HepG2 (cell line): ENCODE measurements around the gene NET1. TPM values are rescaled to one million over a fixed set of nuclear protein-coding genes. Genes with fewer than 3 reads are reported as not detected.

Experiments
- ATAC-seq: fragments of 200-7000 bp; cut with Tn5 transposase; 3 replicates; pipeline ENCODE4 v1.9.1; 2020; ENCODE audit warnings: mild to moderate bottlenecking, moderate library complexity
- BruUV-seq: library from RNA; stranded (reverse); fragments of 400-500 nt; replicated peaks from 2 replicates; lab custom pipeline; 2021; lab: Mats Ljungman, UMichigan
- CTCF ChIA-PET: fragments of 300-600 bp; formaldehyde crosslinking; extraction: SDS; loops from one replicate; lab custom pipeline; 2021; ENCODE audit warnings: low total read pairs, inconsistent platforms, low intra/inter-chr PET ratio; lab: Yijun Ruan, JAX
- POLR2A ChIA-PET: fragments of 350-600 bp; sonication (Branson Sonifier 250); formaldehyde crosslinking; loops from one replicate; lab custom pipeline; 2020; ENCODE audit warnings: antibody characterized with exemption, inconsistent platforms; lab: Yijun Ruan, JAX
- DNase-seq: peaks from one replicate; pipeline ENCODE4 v3.0.0-alpha.2; 2015; ENCODE audit warnings: low spot score
- FAIRE-seq: peaks from 3 replicates; lab custom pipeline; 2011; peaks lifted over from hg19 to GRCh38; lab: Jason Lieb, UNC
- H2AFZ ChIP-seq: one replicate; pipeline ENCODE4 v1.6.1; 2011; ENCODE audit warnings: low read length, inconsistent platforms
- H3K27ac ChIP-seq: fragments of 300-600 bp; 3 replicates; pipeline ENCODE4 v1.8.0; 2011; ENCODE audit warnings: mixed run types, mild to moderate bottlenecking, mixed read lengths, low read length, inconsistent platforms; ENCODE audit not compliant: insufficient read depth; ENCODE audit errors: extremely low read length
- H3K27me3 ChIP-seq, 2 experiments: fragments of 200-600 bp in 1 of 2; 2 replicates in 1 of 2; 3 replicates in 1 of 2; pipeline versions ENCODE4 v1.6.0 to v1.8.0; 2011; ENCODE audit warnings: low read length in 2 of 2, mild to moderate bottlenecking in 2 of 2, moderate library complexity in 2 of 2, inconsistent platforms in 1 of 2; ENCODE audit not compliant: insufficient read depth in 2 of 2, control insufficient read depth in 1 of 2
- H3K36me3 ChIP-seq, 2 experiments: fragments of 200-600 bp in 1 of 2; replicated peaks in 1 of 2; 2 replicates in 1 of 2; 3 replicates in 1 of 2; pipeline versions ENCODE4 v1.5.1 to v1.8.0; 2011; ENCODE audit warnings: low read length in 2 of 2, inconsistent platforms in 1 of 2; ENCODE audit not compliant: insufficient read depth in 2 of 2, control insufficient read depth in 1 of 2
- H3K4me1 ChIP-seq: 2 replicates; pipeline ENCODE4 v1.5.1; 2012; ENCODE audit warnings: low read length, inconsistent platforms; ENCODE audit not compliant: insufficient read depth
- H3K4me2 ChIP-seq: 2 replicates; pipeline ENCODE4 v1.6.0; 2011; ENCODE audit warnings: low read depth, low read length, inconsistent platforms
- H3K4me3 ChIP-seq, 3 experiments: fragments of 200-600 bp in 1 of 3; sonication (generic), shearing (Covaris generic) in 1 of 3; replicated peaks in 1 of 3; 2 replicates each; pipeline ENCODE4 v1.5.1; 2011 to 2016; ENCODE audit warnings: low read length in 3 of 3, inconsistent platforms in 2 of 3, low read depth in 2 of 3, mild to moderate bottlenecking in 2 of 3, control low read depth in 1 of 3, mixed read lengths in 1 of 3; ENCODE audit not compliant: insufficient read depth in 1 of 3
- H3K79me2 ChIP-seq: one replicate; pipeline ENCODE4 v1.6.1; 2011; ENCODE audit warnings: low read length, inconsistent platforms; ENCODE audit not compliant: insufficient read depth
- H3K9ac ChIP-seq: 2 replicates; pipeline ENCODE4 v1.6.0; 2011; ENCODE audit warnings: mild to moderate bottlenecking, low read depth, low read length, inconsistent platforms; ENCODE audit not compliant: insufficient read depth
- H3K9me3 ChIP-seq: 2 replicates; pipeline ENCODE4 v1.5.1; 2012; ENCODE audit warnings: mild to moderate bottlenecking, low read length
- H4K20me1 ChIP-seq: 2 replicates; pipeline ENCODE4 v1.6.0; 2011; ENCODE audit warnings: inconsistent platforms, mild to moderate bottlenecking, low read length, moderate library complexity; ENCODE audit not compliant: insufficient read depth
- CBX1 ChIP-seq: IDR thresholded peaks from one replicate; pipeline ENCODE4 v1.6.1; 2016; ENCODE audit warnings: antibody characterized with exemption, low read depth
- CENPT ChIP-seq: sonication (generic); formaldehyde crosslinking; IDR thresholded peaks from 2 replicates; pipeline ENCODE4 v1.8.0; 2022; ENCODE audit warnings: low read depth, mild to moderate bottlenecking, moderate library complexity, missing genetic modification reagents
- FOXK1 ChIP-seq: sonication (generic); formaldehyde crosslinking; IDR thresholded peaks from 2 replicates; pipeline ENCODE4 v1.4.0; 2020; ENCODE audit warnings: low read depth, missing genetic modification reagents, borderline replicate concordance
- FOXP4 ChIP-seq: sonication (generic); formaldehyde crosslinking; IDR thresholded peaks from 2 replicates; pipeline ENCODE4 v1.4.0; 2020; ENCODE audit warnings: missing genetic modification reagents
- GATAD2A ChIP-seq: IDR thresholded peaks from 2 replicates; pipeline ENCODE4 v1.6.1; 2016
- HOXD1 ChIP-seq: sonication (generic); formaldehyde crosslinking; IDR thresholded peaks from 2 replicates; pipeline ENCODE4 v1.5.0; 2020; ENCODE audit warnings: missing genetic modification reagents
- IKZF1 ChIP-seq: fragments of 450-650 bp; IDR thresholded peaks from 2 replicates; pipeline ENCODE4 v1.7.1; 2016
- NFKBIZ ChIP-seq: IDR thresholded peaks from 2 replicates; pipeline ENCODE4 v1.6.1; 2018; ENCODE audit warnings: missing genetic modification reagents, missing compliant biosample characterization
- RFX1 ChIP-seq: fragments of 450-650 bp; IDR thresholded peaks from 2 replicates; pipeline ENCODE4 v1.6.1; 2017
- SAP130 ChIP-seq: IDR thresholded peaks from 2 replicates; pipeline ENCODE4 v1.6.1; 2016; ENCODE audit warnings: low read depth
- ZNF776 ChIP-seq: sonication (generic); formaldehyde crosslinking; IDR thresholded peaks from 2 replicates; pipeline ENCODE4 v1.4.0; 2020; ENCODE audit warnings: mild to moderate bottlenecking, missing genetic modification reagents
- ZSCAN9 ChIP-seq: IDR thresholded peaks from 2 replicates; pipeline ENCODE4 v1.6.1; 2016; ENCODE audit warnings: borderline replicate concordance
- WGBS: methylation state at CpG from one replicate; pipeline ENCODE4 v1.1.6; 2017; ENCODE audit warnings: low lambda C conversion rate; 5-methylcytosine and 5-hydroxymethylcytosine counted together
- in situ Hi-C: cut with HindIII; loops from 2 replicates; pipeline ENCODE4 v1.10.0; 2017; ENCODE audit warnings: low pct_unique_long_range_greater_than_20kb; ENCODE audit not compliant: extremely low pct_ligation_motif_present
- intact Hi-C: fragments of 100-400 bp; cut with micrococcal nuclease; formaldehyde crosslinking; loops from one replicate; pipeline ENCODE4 v1.10.0; 2022; ENCODE audit not compliant: unreplicated experiment
- polyA plus RNA-seq, 8 experiments: library from polyadenylated mRNA; depleted of rRNA in 3 of 8; stranded (reverse) in 7 of 8; unstranded in 1 of 8; fragments of >200 nt; fragmentation: Illumina TruSeq in 4 of 8; extraction: Trizol in 4 of 8; gene quantifications; 2 replicates each; pipeline versions ENCODE4 v1.2.1 to v1.2.3, GENCODE V29; 2011 to 2016; ENCODE audit warnings: low read depth in 4 of 8, missing spikeins in 1 of 8, mixed read lengths in 1 of 8; ENCODE audit not compliant: insufficient read depth in 1 of 8
- total RNA-seq, 5 experiments: library from RNA; depleted of rRNA; stranded (reverse); fragments of >200 nt; fragmentation: Illumina TruSeq; extraction: Trizol; gene quantifications; 2 replicates each; pipeline ENCODE4 v1.2.3, GENCODE V29; 2016; ENCODE audit warnings: low read depth in 1 of 5
- TF ChIP-seq, protein P1 (sequence below): sonication (generic); formaldehyde crosslinking; conservative IDR thresholded peaks from 2 replicates; pipeline ENCODE4 v1.5.0; 2020; ENCODE audit warnings: missing genetic modification reagents
- TF ChIP-seq, protein P2 (sequence below): sonication (generic); formaldehyde crosslinking; IDR thresholded peaks from 2 replicates; pipeline ENCODE4 v1.4.0; 2020; ENCODE audit warnings: missing genetic modification reagents

The NET1 gene
- total and polyA plus RNA-seq, 2 of the 13 experiments (the other 11 are each of a cell fraction or from before 2014, with no cell fraction given): 48.1 to 65.8 TPM

DNA sequence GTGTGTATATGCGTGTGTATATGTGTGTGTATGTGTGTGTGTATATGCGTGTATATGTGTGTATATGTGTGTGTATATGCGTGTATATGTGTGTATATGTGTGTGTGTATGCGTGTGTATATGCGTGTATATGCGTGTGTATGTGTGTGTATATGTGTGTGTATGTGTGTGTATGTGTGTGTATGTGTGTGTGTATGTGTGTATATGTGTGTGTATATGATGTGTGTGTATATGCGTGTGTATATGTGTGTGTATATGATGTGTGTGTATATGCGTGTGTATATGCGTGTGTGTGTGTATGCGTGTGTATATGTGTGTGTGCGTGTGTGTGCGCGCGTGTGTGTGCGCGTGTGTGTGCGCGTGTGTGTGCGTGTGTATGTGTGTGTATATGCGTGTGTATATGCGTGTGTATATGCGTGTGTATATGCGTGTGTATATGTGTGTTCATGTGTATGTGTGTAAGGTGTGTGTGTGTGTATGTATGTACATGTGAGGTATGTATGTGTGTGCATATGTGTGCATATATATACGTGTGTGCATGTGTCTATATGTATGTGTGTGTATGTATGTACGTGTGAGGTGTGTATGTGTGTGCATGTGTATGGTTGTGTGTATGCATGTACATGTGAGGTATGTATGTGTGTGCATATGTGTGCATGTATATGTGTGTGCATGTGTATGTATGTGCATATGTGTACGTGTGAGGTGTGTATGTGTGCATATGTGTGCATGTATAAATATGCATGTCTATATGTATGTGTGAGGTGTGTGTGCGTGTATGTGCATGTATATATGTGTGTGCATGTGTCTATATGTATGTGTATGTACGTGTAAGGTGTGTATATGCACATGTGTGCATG is 41.6 kb upstream of the NET1 start:
- no peaks in the 10 kb centered on the region for H4K20me1 ChIP-seq
- TF ChIP-seq IKZF1 (0 out of 2 replicates have a peak, but pooled peaks have one; percentile 9), HOXD1 (CRISPR knock-in tag) (no peak)
- FAIRE-seq (peak; percentile 34), DNase-seq (no peak), ATAC-seq (no peak)
- H3K4me1 ChIP-seq: peaks cover 44% of the 10 kb centered on the region
- no peak overlapping the region for H3K9ac ChIP-seq
- H3K27ac ChIP-seq: no peak overlapping the region
- in situ Hi-C loops: no loop called here
- H3K9me3 ChIP-seq: no peaks in the 10 kb centered on the region
- WGBS: 54% methylated on average over 22 of the region's 28 CpGs
- no TSS peak for BruUV-seq
- POLR2A ChIA-PET: no interaction called here
- CTCF ChIA-PET: no interaction called here
- no peaks in the 10 kb centered on the region for H3K79me2 ChIP-seq
- intact Hi-C loops: loop anchor here (10.0 kb wide), 1 partner anchor 276 kb away; the partner anchor contains the start of gene AKR1C3
- H3K27me3 ChIP-seq: peaks cover 0 to 11% of the 10 kb centered on the region in 2 experiments; a peak in 3 of 5 replicates
- H3K4me3 ChIP-seq: no peak overlapping the region
- H2AFZ ChIP-seq: no peak overlapping the region
- H3K36me3 ChIP-seq: no peaks in the 10 kb centered on the region
- H3K4me2 ChIP-seq: no peak overlapping the region

DNA sequence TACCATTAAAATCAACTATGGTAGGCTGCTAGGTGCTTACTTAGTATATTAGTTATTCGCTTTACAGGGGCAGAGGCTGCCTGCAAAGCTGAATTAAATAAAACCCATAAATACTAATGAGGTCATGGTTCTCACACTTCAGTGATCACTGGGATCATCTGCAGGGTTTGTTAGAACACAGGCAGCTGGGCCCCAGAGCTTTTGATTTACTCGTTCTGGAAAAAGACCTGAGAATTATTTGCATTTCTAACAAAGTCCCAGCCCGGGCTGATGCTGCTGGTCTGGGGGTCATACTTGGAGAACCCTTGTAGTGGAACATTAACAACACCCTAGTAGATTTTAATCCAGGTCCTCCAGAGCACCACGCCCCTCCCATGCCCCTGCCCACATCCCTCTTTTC is 39.0 kb upstream of the NET1 start:
- H3K4me1 ChIP-seq: peaks cover 44% of the 10 kb centered on the region
- FAIRE-seq (no peak), ATAC-seq (no peak), DNase-seq (no peak)
- 34% methylated on average over 3 of the region's 4 CpGs for WGBS
- no TSS peak for BruUV-seq
- CTCF ChIA-PET: no interaction called here
- H3K4me2 ChIP-seq: no peak overlapping the region
- intact Hi-C loops: loop anchor here (10.0 kb wide), 1 partner anchor 279 kb away; the partner anchor contains the start of gene AKR1C3
- in situ Hi-C loops: no loop called here
- TF ChIP-seq, protein P1, sequence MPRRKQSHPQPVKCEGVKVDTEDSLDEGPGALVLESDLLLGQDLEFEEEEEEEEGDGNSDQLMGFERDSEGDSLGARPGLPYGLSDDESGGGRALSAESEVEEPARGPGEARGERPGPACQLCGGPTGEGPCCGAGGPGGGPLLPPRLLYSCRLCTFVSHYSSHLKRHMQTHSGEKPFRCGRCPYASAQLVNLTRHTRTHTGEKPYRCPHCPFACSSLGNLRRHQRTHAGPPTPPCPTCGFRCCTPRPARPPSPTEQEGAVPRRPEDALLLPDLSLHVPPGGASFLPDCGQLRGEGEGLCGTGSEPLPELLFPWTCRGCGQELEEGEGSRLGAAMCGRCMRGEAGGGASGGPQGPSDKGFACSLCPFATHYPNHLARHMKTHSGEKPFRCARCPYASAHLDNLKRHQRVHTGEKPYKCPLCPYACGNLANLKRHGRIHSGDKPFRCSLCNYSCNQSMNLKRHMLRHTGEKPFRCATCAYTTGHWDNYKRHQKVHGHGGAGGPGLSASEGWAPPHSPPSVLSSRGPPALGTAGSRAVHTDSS (CRISPR knock-in tag): no peak
- TF ChIP-seq SAP130 (CRISPR knock-in tag): no peak
- TF ChIP-seq NFKBIZ (CRISPR knock-in tag): no peak
- TF ChIP-seq FOXP4 (CRISPR knock-in tag): no peak
- TF ChIP-seq ZNF776: no peak
- no peak for TF ChIP-seq CENPT
- TF ChIP-seq, protein P2, sequence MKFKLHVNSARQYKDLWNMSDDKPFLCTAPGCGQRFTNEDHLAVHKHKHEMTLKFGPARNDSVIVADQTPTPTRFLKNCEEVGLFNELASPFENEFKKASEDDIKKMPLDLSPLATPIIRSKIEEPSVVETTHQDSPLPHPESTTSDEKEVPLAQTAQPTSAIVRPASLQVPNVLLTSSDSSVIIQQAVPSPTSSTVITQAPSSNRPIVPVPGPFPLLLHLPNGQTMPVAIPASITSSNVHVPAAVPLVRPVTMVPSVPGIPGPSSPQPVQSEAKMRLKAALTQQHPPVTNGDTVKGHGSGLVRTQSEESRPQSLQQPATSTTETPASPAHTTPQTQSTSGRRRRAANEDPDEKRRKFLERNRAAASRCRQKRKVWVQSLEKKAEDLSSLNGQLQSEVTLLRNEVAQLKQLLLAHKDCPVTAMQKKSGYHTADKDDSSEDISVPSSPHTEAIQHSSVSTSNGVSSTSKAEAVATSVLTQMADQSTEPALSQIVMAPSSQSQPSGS (CRISPR knock-in tag): no peak
- no peak for TF ChIP-seq CBX1
- TF ChIP-seq ZSCAN9 (CRISPR knock-in tag): no peak
- TF ChIP-seq RFX1: no peak
- no peak for TF ChIP-seq FOXK1
- no peak for TF ChIP-seq GATAD2A (CRISPR knock-in tag)
- POLR2A ChIA-PET: no interaction called here
- H3K4me3 ChIP-seq: no peak overlapping the region
- no peaks in the 10 kb centered on the region for H3K9me3 ChIP-seq
- H2AFZ ChIP-seq: no peak overlapping the region
- H3K79me2 ChIP-seq: no peaks in the 10 kb centered on the region
- H4K20me1 ChIP-seq: no peaks in the 10 kb centered on the region
- H3K36me3 ChIP-seq: no peaks in the 10 kb centered on the region
- H3K27me3 ChIP-seq: no peaks in the 10 kb centered on the region
- H3K27ac ChIP-seq: no peak overlapping the region
- H3K9ac ChIP-seq: no peak overlapping the region
